ENCODE data around the gene GRM1.

The GRM1 gene

GRCh38 chr6:146470091-146470770 is 441.4 kb downstream of the GRM1 start:
- no peak for DNase-seq (ENCODE audit: low read depth)

DNA sequence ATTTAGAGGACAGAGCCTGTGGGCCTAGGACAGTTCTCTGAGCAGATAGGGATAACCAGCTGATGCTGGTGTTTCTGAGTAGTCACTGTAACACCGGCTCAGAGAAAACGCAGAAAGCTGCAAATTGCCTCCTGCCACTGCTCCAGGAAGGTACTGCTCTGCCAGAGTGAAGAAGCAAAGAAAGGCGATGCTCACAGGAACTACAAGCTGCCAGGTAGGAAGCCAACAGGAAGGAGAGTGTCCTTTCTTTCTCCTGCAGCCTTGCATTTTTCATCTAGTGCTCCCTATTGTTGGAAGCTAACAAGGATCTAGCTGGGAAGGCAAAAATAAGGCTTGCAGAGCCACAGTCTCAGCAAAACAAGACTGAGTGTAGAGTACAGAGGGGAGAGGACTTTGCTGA is 444.1 kb downstream of the GRM1 start:
- no peak for DNase-seq (ENCODE audit: low read depth)

DNA sequence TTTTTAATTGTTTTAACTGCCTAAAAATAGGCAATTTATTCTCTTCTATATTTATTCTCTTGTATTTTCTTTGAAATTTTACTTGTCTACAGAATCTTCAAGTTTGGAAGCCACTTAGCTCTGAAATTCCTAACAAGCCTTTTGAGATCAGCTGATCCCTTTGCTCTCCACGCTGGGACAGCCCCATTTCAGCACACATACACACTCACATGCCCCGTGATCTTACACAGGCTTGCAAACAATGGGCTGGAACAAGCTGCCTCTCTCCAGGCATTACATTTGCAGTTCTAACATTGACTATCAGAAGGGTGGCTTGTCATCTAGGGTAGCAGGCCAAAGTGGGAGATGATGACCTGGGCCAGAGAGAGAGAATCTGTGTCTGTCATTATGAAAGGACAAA is 452.7 kb downstream of the GRM1 start:
- DNase-seq (ENCODE audit: low read depth): no peak

GRCh38 chr6:146484411-146484810 is 455.5 kb downstream of the GRM1 start:
- DNase-seq (ENCODE audit: low read depth): no peak
